Stimulated activated CD4-positive, alpha-beta T cell treated with anti-CD3 and anti-CD28 coated beads, Interleukin-12 subunit alpha, Interleukin-12 subunit beta, amount 100 ng/mL, for 4 hours (primary cell): ENCODE data around the gene CHN2.

Experiments used
- DNase-seq: peaks from one replicate; pipeline ENCODE4 v3.0.0-alpha.2; 2020

CHN2 gene

GRCh38 chr7:29480934-29481651, 286.5 kb downstream of the CHN2 start:
- DNase-seq: no peak

- DNase-seq: no peak
Measured at GRCh38 chr7:29482056-29482455, 287.5 kb downstream of the CHN2 start.

- DNase-seq: no peak
Measured at GRCh38 chr7:29483219-29484104, 288.9 kb downstream of the CHN2 start.

- no peak for DNase-seq
Measured at GRCh38 chr7:29484280-29484679, 289.7 kb downstream of the CHN2 start.

GRCh38 chr7:29485339-29486190, 291.0 kb downstream of the CHN2 start:
- no peak for DNase-seq

GRCh38 chr7:29486191-29486700, 291.7 kb downstream of the CHN2 start:
- DNase-seq: no peak

- no peak for DNase-seq
Measured at GRCh38 chr7:29487424-29487823, 292.8 kb downstream of the CHN2 start.

GRCh38 chr7:29488203-29488970, 293.8 kb downstream of the CHN2 start:
- DNase-seq: no peak

- no peak for DNase-seq
Measured at GRCh38 chr7:29488977-29489376, 294.4 kb downstream of the CHN2 start.

GRCh38 chr7:29490094-29490607, 295.6 kb downstream of the CHN2 start:
- no peak for DNase-seq

- no peak for DNase-seq
Measured at GRCh38 chr7:29494350-29494749, 299.8 kb downstream of the CHN2 start.

- DNase-seq: no peak
Measured at GRCh38 chr7:29495653-29496052, 301.1 kb downstream of the CHN2 start.

GRCh38 chr7:29496355-29497020, 301.9 kb downstream of the CHN2 start:
- DNase-seq: no peak

- DNase-seq: no peak
Measured at GRCh38 chr7:29499932-29500331, 305.4 kb downstream of the CHN2 start.

- no peak for DNase-seq
Measured at GRCh38 chr7:29500719-29501118, 306.1 kb downstream of the CHN2 start.

- DNase-seq: no peak
Measured at GRCh38 chr7:29502133-29502532, 307.6 kb downstream of the CHN2 start.

- no peak for DNase-seq
Measured at GRCh38 chr7:29505931-29506330, 311.4 kb downstream of the CHN2 start.

- DNase-seq: no peak
Measured at GRCh38 chr7:29508608-29509007, 314.0 kb downstream of the CHN2 start.

- no peak for DNase-seq
Measured at GRCh38 chr7:29510028-29510427, 315.5 kb downstream of the CHN2 start.

GRCh38 chr7:29511337-29511736, 316.8 kb downstream of the CHN2 start:
- no peak for DNase-seq

GRCh38 chr7:29511851-29512250, 317.3 kb downstream of the CHN2 start:
- no peak for DNase-seq
